Activated CD8-positive, alpha-beta memory T cell treated with anti-CD3 and anti-CD28 coated beads, Interleukin-2, amount 50 U/mL, for 1 hour (primary cell): ENCODE measurements around the gene PPP4C.
A peak's percentile ranks its signal among the peaks of the same experiment; 100 is the strongest.
"Not testable (repeated sequence)": the region's sequence is repeated elsewhere in the genome, so short reads cannot be mapped to it uniquely, and the experiment has no call there.

Source experiments
- DNase-seq: peaks from one replicate; pipeline ENCODE4 v3.0.0-alpha.2; 2020; ENCODE audit errors: extremely low read depth

Gene PPP4C

DNA sequence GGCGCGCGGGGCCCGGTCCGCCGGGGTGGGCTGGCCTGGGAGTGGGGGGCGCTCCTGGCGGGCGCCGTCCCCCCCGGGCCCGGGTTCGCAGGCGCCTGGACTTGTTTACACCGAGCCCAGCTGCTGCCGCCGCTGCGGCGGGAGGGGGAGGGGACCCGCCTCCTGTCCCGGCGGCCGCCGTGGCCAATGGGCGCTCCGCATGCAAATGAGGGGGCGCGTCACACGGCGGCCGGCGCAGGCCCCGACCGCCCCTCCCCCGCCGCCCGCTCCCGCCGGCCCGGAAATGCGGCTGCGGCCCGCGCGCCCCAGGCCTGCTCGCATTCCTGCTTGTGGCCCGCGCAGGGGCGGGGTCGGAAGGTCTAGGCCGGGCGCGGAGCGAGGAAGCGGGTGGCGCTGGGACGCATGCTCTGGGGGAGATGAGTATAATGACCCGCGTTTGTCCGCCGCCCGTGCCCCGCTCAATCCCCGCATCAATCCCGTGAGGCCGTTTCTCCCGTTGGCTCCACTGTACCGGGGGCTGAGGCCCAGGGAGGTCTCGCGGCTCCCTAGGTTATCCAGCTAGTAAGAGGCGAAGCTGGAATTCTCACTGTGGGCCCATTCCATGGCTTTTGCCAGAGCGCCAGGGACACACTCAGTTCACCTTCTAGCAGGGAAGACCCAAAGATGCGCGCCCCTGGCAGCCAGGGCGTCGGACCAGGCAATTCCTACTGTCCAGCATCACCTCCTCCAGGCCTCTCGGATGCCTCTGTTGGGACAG, 20.5 kb downstream of the PPP4C start, which contains the start of gene YPEL3:
Gene YPEL3, minus strand, starts transcription at position 109 of the 757 bp plus-strand sequence. CDS start 731 bp downstream, outside the sequence.
- DNase-seq: peak; percentile 54

DNA sequence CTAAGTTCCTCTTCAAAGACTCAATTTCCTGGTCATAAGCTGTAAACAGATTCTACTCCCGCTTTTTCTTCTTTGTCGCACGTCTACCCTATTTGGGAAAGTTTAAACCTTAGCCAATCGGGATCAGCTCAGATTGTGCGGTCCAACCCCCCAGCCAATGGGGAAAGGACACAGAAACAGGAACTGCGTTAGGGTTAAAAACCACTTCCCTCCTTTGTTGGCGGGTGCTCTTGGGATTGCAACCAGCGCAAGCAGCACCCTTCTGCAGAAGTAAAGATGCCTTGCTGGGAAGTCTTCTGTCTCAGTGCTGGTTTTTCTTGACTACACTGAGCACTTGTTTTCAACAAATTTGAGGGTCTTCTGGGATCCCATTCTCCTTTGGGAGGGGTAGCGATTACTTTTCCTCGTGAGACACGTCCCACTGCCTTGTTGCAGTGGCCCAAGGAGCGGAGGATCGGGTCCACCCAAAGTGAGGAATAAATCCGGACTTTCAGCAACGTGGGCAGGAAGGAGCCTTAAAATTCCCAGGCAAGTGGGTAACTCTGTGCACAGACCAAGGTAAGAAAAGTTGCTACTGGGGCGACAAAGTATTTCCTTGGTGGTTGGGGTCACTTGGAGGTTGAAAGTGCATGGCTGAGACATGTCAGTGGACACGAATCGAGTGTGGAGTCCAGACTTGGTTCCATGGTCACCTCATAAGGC, 21.2 kb downstream of the PPP4C start:
- DNase-seq: no peak

DNA sequence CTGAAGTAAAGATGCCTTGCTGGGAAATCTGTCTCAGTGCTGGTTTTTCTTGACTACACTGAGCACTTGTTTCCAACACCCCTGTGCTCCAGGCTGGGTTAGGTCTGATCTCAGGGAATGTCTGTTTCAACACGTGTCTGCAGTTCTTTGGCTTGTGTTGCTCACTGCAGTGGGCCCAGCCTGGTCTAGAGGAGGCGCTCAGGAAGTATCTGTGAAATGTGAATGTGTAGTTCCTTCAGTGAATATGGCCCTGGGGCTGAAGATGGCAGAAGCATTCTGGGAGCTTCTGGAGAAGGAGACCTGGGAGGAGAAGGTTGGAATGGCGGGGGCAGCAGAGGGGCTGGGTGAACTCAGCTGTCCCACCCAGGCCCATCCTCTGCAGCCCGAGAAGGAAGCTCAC, 28.3 kb downstream of the PPP4C start:
- no peak for DNase-seq

DNA sequence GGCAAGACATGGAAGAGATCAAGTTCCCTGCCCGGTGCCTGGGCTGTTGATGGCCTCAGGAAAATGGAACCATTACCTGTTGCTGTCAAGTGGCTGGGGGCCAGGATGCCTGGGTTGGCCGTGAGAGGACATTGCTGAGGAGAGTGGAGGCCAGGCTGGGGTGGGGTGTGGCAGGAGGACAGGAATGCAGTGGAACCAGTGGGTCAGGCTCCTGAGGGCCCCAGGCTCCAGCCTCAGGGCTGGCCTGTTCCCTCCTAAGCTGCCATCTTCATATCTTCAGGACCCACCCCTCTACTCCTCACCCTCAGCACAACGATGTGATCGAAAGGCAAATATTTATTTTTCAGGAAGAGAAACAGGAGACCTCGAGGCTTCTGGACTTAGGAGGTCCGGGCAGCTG, 28.7 kb downstream of the PPP4C start:
- DNase-seq: no peak

DNA sequence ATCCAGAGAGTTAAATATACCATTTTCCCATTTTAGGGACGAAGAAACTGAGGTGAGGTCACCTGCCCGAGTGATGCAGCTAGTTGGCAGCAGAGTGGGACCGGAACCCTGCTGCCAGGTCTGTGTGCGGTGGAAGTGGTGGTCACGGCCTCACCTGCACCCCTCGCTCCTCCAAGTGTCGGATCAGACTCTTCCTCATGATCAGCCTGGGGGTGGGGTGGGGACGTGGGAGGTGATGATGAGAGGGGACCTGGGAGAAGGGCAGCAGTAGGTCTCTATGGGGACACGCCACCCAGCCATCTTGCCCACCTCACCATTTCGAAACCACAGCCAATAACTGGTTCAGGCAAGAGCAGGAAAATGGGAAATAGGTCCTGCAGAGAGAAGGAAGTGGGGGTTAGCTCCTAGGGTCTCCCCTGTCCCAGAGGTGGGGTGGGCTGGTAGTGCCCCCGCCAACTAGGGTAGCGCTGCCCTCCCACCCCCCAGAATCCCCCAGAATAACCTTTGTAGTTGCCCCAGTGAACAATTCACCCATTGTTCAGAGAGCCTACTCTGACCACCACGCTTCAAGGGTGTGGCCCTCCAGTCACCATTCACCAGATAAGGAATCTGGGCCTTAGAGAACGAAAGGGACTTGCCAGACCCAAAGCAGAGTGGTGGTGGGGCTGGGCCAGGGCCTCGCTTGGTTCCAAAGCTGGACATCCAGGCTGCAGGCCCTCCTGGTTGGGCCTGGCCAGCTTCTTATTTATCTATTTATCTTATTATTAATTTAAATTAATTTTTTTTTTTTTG, 32.5 kb downstream of the PPP4C start:
- no peak for DNase-seq

DNA sequence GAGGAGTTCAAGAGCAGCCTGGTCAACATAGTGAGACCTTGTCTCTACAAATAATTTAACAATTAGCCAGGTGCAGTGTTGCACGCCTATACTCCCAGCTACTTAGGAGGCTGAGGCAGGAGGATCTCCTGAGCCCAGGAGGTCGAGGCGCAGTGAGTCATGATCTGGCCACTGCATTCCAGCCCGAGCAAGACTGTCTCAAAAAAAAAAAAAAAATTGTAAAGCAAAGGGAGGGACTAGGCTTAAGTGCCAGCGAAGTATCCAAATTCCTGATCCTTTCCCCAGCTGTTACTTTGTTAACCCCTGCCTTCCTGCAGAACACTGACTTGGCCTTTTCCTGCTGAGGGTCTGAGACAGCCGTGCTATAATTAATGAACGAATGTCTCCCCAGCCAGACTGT, 34.9 kb downstream of the PPP4C start:
- DNase-seq: no peak

DNA sequence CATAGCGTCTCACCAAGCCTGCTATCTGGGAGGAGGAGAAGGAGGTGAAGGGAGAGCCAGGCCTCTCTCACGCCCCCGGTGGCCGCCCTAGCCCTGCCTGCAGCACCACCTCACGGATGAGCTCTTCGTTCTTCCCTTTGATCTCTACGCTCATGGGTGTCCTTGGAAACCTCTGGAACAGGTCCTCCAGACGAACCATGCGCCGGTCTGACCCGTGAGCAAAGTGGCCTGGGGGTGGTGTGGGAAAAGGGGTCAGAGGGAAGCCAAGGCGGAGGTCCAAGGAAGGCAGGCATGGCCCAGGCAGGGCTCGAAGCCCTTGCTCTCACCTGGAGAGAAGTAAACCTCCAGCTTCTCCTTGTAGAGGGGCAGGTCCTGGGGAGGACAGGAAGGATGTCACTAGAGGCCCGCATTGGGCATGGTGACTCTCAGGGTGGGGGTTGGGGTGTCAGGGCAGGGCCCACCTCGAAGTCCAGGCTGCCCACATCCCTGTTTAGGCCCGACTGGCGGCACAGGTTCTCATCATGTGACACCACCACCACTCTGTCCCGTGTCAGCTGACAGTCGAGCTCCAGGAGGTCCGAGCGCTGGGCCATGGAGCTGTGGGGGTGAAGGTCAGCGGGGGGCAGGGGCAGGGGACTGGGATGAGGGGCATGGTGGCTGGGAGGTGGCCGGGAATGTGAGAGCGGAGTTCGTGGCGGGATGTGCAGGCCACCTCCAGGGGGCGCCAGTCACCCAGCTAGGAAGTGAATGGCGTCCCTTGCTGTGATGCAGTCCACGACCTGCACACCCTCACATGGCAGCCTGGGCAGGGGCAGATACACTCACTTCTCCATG, 36.6 kb downstream of the PPP4C start:
- no peak for DNase-seq

DNA sequence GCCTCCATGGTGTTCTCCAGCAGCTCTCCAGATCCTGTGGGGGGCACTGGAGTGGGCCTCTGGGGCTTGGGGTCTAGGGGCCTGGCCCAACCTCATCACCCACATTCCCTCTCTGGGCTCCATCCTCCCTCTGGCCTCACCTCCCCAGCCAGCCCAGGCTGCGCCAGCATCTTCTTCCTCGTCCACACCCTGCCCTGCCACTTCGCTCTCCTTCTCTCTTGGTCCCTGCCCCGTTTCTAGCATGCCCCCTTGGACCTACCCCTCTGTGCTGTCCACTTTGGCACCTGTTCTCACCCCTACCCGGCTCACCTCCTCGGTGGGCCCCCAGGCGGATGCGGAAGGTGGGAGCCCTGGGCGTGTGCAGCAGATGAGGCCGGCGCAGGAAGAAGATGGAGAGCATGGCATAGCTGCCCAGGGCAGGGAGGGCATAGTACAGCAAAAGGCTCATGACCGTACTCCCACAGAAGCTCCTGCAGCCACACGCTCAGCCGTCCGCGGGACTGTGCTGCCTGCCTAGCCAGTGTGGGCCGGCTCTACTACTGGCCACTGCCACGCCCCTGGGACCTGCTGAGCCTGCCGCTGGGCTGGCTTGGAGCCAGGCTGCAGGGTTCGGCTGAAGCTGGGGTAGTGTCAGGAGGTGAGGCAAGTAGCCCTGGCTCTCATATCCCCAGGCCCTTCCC, 37.4 kb downstream of the PPP4C start, which contains the start of gene GDPD3:
Gene GDPD3, minus strand, starts transcription at position 507 of the 680 bp plus-strand sequence. Its CDS starts 59 bp downstream, at position 448.
- no peak for DNase-seq

DNA sequence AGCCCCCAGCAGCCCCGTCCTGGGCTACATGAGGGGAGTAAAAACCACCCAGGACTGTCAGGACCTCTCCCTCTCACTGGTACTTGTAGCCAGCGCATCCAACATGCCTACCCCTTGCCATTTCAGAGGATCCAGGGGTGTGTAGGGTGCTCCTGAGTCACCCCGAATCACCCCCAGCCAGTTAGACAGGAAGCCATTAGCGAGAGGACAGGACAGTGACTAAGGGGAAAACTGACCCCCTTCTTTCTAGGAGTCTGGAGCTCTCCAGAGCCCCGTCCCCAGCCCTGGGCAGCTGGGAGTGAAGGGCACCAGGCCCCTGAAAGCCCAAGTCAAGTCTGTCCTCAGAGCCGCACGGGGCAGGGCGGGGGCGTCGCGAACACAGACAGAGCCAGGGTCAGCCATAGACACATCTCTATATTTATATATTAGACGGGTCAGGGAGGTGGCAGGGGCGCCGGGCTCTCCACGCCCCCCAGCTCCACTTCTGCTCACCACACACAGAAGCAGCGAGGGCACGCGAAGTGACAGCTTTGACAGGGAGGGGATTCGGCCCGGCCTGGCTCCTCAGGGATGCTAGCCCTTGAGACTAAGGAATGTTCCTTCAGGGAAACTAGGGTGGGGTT, 38.0 kb downstream of the PPP4C start:
- DNase-seq: no peak

DNA sequence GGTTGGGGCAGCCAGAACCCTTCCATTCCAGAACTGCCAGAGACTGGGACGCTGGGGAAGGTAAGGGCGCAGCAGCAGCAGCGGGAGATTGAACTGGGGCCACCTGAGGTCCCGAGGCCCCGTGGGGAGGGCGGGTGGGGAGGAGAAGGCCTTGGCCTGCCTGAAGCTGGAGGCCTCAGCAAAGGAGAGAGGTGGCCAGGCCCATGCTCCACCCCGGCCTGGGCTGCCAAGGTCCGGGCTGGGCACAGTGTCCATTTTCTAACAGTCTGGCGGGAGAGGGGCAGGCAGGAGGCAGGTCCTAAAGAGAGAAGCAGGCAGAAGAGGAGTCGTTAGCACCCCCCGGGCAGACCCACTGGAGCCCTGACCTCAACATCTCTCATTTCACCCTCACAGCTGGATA, 38.6 kb downstream of the PPP4C start:
- DNase-seq: no peak

DNA sequence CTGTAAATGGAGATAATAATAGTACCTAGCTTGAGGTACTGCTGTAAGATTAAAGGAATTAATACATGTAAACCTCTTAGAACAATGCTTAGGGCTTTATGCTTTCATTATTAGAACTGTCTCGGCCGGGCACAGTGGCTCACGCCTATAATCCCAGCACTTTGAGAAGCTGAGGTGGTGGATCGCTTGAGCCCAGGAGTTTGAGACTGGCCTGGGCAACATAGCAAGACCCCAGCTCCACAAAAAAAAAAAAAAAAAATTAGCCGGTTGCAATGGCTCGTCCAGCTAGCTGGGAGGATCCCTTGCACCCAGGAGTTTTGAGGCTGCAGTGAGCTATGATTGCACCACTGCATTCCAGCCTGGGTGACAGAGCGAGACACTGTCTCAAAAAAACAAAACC, 39.0 kb downstream of the PPP4C start:
- not testable (repeated sequence) for DNase-seq

DNA sequence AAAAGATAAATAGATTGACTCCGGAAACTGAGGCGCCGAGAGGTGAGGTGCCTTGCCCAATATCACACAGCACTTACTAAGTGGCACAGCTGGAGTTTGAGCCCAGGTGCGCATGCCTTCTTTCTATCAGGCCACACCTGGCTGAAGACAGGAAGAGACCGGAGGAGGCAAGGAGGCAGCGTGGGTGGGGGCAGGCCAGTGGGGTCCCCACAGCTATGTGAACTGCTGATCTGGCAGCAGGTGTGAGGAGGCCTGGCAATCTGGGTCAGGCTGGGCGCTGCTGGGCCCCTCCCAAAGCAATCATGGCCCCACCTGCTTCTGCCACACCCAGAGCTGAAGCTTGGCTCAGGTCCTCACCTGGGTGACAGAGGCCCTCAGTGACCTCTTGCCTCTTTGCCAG, 39.4 kb downstream of the PPP4C start:
- no peak for DNase-seq

DNA sequence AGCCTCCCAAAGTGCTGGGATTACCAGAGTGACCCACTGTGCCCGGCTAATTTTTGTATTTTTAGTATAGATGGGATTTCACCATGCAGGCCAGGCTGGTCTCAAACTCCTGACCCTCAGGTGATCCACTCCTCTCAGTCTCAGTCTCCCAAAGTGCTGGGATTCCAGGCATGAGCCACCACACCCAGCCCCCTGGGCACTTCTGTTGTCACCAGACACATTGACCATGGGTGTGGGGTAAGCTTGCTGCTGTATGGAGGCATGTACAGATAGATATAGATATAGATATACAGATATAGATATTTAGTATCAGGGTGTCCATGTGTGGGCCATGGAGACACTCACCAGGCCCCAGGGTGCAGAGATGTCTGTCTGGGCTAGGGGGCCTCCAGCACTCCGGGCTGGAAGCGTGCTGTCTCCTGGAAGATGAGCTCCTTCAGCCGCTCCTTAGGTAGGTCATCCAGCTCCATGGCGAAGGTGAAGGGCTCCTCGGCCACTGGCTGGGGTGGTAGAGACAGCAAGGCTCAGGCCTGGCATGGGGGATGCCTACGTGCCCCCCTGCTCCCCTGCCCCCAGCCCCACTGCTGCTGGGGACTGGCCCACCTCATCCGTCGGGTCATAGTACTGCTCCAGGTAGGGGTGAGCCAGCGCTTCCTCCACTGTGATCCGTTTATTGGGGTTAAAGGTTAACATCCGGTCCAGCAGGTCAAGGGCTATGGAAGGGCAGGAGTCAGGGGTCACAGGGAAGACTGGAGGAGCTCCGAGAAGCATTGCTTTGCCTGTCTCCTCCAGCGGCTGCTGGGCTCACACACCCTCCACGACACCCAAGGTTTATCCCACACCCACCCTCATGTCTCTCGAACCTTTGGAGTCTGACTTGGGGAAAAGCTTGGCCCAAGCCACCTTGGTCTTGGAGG, 40.8 kb downstream of the PPP4C start:
- DNase-seq: no peak

DNA sequence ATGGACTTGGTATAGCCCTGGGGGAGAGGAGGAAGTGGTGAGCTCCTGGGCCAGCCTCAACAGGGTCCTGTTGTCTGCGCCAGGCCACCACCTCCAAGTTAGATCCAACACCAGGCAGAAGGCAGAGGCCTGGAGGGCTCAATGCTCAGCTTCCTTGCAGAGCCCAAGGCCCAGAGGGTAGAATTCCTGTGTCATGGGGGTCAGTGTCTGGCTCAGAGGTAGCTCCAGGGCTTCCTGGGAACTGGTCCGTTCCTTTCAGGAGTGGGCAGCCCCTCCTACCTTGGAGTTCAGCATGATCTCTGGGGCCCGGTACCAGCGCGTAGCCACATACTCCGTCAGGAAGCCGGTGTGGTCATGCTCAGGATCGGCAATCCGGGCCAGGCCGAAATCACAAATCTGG, 42.0 kb downstream of the PPP4C start:
- DNase-seq: no peak

DNA sequence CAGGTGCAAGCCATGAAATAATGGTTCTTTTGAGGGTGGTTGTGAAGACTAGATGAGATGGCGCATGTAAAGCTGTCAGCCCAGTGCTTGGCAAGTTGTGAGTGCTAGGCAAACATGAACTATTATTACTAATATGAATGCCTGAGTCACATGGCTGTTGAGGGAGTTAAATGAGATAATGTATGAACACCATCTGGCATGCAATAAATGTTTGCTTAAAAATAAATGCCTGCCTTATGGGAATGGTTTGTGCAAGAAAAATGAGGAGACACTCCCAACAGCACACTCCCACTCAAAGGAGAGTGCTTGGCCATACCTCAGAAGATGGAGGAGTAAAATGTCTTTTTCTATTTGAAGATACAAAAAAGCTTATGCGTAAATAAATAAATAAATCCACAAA, 43.6 kb downstream of the PPP4C start:
- DNase-seq: no peak

DNA sequence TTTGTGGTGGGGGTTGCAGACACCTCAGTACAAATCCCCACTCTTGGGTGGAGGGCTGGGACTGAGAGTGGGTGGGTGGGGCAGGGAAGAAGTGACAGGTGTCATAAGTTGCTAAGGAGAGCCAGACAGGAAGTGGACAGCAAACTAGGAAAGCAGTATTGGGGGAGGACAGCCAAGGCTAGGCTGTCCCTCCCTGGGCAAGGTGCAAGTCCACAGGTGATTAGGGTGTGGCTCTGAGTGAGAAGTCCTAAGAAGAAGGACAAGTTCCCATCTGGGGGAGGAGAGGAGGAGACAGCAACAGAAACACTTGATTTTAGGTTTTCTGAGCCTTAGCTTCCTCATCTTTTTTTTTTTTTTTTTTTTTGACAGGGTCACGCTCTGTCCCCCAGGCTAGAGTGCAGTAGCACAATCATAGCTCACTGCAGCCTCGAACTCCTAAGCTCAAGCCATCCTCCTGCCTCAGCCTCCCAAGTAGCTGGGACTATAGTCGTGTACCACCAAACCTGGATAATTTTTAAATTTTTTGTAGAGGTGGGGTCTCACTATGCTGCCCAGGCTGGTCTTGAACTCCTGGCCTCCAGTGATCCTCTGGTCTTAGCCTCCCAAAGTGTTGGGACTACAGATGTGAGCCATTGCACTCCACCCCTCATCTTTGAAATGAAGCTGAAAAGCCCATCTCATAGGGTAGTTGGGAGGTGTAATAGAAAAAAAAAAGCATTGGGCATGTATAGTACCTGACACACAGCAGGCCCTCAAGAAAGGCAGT, 44.7 kb downstream of the PPP4C start:
- DNase-seq: no peak

DNA sequence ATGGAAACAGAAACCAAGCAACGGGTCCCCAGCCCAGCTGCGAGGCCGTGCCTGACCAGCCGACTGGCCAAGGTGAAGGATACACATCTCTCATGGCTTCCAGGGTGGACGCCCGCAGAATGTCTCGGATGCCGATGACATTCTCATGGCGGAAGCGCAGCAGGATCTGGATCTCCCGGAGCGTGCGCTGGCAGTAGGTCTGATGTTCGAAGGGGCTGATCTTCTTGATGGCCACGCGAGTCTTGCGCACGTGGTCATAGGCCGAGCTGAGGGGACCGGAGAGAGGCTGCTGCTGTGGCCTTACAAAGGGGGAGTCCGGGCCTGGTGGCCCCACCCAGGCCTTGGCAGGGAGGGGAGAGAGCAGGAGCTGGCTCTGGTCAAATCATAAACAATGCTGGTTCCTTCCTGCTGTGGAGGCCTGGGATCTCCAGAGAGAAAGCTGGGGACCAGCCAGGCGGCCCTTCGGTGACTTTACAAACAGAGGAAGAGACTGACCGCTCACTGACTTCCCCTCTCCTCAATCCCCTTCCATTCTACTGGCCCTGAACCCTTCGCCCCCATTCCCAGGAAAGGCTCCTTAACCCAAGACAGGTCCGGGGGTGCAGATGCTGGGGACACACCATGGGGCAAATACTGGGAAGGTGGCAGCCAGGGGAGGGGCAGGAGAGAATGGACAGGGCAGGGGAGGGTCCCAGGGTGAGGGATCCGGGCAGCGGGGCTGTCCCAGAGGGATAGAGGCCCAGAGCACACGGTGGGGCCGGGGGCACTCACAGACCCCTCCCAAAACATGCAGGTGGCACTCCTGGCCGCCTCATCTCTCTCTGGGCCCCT, 46.2 kb downstream of the PPP4C start:
- no peak for DNase-seq
